ENCODE results near the gene FAM171A1.
"Not testable (repeated sequence)": the region's sequence is repeated elsewhere in the genome, so short reads cannot be mapped to it uniquely, and the experiment has no call there.

The FAM171A1 gene

GRCh38 chr10:15295537-15296325, 75.4 kb downstream of the FAM171A1 start:
- no peak for FAIRE-seq
- DNase-seq (ENCODE audit: insufficient read length), result no peak
- TF ChIP-seq POLR2A (IDR thresholded peaks at IDR 0.05; ENCODE audit: low read depth, low read length) (no peak), TAF1 (IDR thresholded peaks at IDR 0.05; ENCODE audit: borderline replicate concordance, low read depth, low read length) (no peak)

GRCh38 chr10:15293862-15294842, 76.9 kb downstream of the FAM171A1 start:
- TF ChIP-seq POLR2AphosphoS5 (IDR thresholded peaks at IDR 0.05; ENCODE audit: low read depth, low read length) (no peak), POLR2A (IDR thresholded peaks at IDR 0.05; ENCODE audit: low read depth, low read length) (no peak), TAF1 (IDR thresholded peaks at IDR 0.05; ENCODE audit: borderline replicate concordance, low read depth, low read length) (no peak)
- FAIRE-seq, result no peak
- no peak for DNase-seq (ENCODE audit: insufficient read length)

GRCh38 chr10:15290671-15291070, 80.4 kb downstream of the FAM171A1 start:
- FAIRE-seq, result no peak
- no peak for DNase-seq (ENCODE audit: insufficient read length)
- no peak for TF ChIP-seq POLR2A (IDR thresholded peaks at IDR 0.05; ENCODE audit: low read depth, low read length)
- TF ChIP-seq TAF1 (IDR thresholded peaks at IDR 0.05; ENCODE audit: borderline replicate concordance, low read depth, low read length), result no peak
- TF ChIP-seq POLR2AphosphoS5 (IDR thresholded peaks at IDR 0.05; ENCODE audit: low read depth, low read length), result no peak

GRCh38 chr10:15290150-15290549, 80.9 kb downstream of the FAM171A1 start:
- DNase-seq (ENCODE audit: insufficient read length) (no peak), FAIRE-seq (no peak)
- TF ChIP-seq POLR2A (IDR thresholded peaks at IDR 0.05; ENCODE audit: low read depth, low read length), result no peak

GRCh38 chr10:15280974-15281373, 90.1 kb downstream of the FAM171A1 start:
- FAIRE-seq (no peak), DNase-seq (ENCODE audit: insufficient read length) (no peak)
- no peak for TF ChIP-seq POLR2A (IDR thresholded peaks at IDR 0.05; ENCODE audit: low read depth, low read length)
- no peak for TF ChIP-seq TAF1 (IDR thresholded peaks at IDR 0.05; ENCODE audit: borderline replicate concordance, low read depth, low read length)
- TF ChIP-seq POLR2AphosphoS5 (IDR thresholded peaks at IDR 0.05; ENCODE audit: low read depth, low read length), result no peak

GRCh38 chr10:15280462-15280861, 90.6 kb downstream of the FAM171A1 start:
- no peak for FAIRE-seq
- DNase-seq (ENCODE audit: insufficient read length), result no peak
- no peak for TF ChIP-seq POLR2AphosphoS5 (IDR thresholded peaks at IDR 0.05; ENCODE audit: low read depth, low read length)
- TF ChIP-seq TAF1 (IDR thresholded peaks at IDR 0.05; ENCODE audit: borderline replicate concordance, low read depth, low read length), result no peak
- TF ChIP-seq POLR2A (IDR thresholded peaks at IDR 0.05; ENCODE audit: low read depth, low read length), result no peak

GRCh38 chr10:15279236-15279635, 91.9 kb downstream of the FAM171A1 start:
- DNase-seq (ENCODE audit: insufficient read length) (no peak), FAIRE-seq (no peak)
- TF ChIP-seq POLR2A (IDR thresholded peaks at IDR 0.05; ENCODE audit: low read depth, low read length), result no peak

- DNase-seq (ENCODE audit: insufficient read length) (no peak), FAIRE-seq (no peak)
- TF ChIP-seq POLR2AphosphoS5 (IDR thresholded peaks at IDR 0.05; ENCODE audit: low read depth, low read length), result no peak
- no peak for TF ChIP-seq POLR2A (IDR thresholded peaks at IDR 0.05; ENCODE audit: low read depth, low read length)
- TF ChIP-seq TAF1 (IDR thresholded peaks at IDR 0.05; ENCODE audit: borderline replicate concordance, low read depth, low read length), result no peak
These were observed 92.3 kb downstream of the FAM171A1 start for GRCh38 chr10:15278786-15279185.

- not testable (repeated sequence) for DNase-seq (ENCODE audit: insufficient read length); FAIRE-seq
These were observed 95.0 kb downstream of the FAM171A1 start for GRCh38 chr10:15276039-15276438.

- not testable (repeated sequence) for FAIRE-seq; DNase-seq (ENCODE audit: insufficient read length)
These were observed 101.3 kb downstream of the FAM171A1 start for GRCh38 chr10:15269838-15270237.

GRCh38 chr10:15267496-15267895, 103.6 kb downstream of the FAM171A1 start:
- FAIRE-seq, result no peak
- TF ChIP-seq TAF1 (IDR thresholded peaks at IDR 0.05; ENCODE audit: borderline replicate concordance, low read depth, low read length) (no peak), POLR2AphosphoS5 (IDR thresholded peaks at IDR 0.05; ENCODE audit: low read depth, low read length) (no peak), POLR2A (IDR thresholded peaks at IDR 0.05; ENCODE audit: low read depth, low read length) (no peak)
- no peak for DNase-seq (ENCODE audit: insufficient read length)

GRCh38 chr10:15266117-15266516, 105.0 kb downstream of the FAM171A1 start:
- TF ChIP-seq TAF1 (IDR thresholded peaks at IDR 0.05; ENCODE audit: borderline replicate concordance, low read depth, low read length) (no peak), POLR2A (IDR thresholded peaks at IDR 0.05; ENCODE audit: low read depth, low read length) (no peak), POLR2AphosphoS5 (IDR thresholded peaks at IDR 0.05; ENCODE audit: low read depth, low read length) (no peak)
- no peak for DNase-seq (ENCODE audit: insufficient read length)
- no peak for FAIRE-seq

Data from GM12892 (cell line).